ENCODE results near the gene OTOP1. TPM values are rescaled to one million over a fixed set of nuclear protein-coding genes. Genes with fewer than 3 reads are reported as not detected.
"Not testable (repeated sequence)": the region's sequence is repeated elsewhere in the genome, so short reads cannot be mapped to it uniquely, and the experiment has no call there.

Gene OTOP1
- total RNA-seq, 1 donor from 2014 or later: not detected

DNA sequence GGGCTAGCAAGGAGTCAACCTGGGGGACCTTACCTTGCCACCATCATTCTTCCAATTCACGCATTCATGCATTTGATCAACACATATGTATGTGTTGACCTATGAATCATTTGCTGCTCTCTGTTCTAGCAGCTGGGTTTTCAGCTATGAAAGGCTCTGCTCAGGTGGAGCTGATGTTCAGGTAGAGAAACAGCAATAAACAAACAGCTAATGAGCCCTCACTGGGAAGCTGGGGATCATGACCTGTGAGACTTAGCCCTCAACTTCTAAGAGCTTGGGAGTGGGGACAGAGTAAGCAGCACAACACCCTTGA is 1.6 kb upstream of the OTOP1 start:
- DNase-seq (ENCODE audit: low read depth, low spot score): no peak

DNA sequence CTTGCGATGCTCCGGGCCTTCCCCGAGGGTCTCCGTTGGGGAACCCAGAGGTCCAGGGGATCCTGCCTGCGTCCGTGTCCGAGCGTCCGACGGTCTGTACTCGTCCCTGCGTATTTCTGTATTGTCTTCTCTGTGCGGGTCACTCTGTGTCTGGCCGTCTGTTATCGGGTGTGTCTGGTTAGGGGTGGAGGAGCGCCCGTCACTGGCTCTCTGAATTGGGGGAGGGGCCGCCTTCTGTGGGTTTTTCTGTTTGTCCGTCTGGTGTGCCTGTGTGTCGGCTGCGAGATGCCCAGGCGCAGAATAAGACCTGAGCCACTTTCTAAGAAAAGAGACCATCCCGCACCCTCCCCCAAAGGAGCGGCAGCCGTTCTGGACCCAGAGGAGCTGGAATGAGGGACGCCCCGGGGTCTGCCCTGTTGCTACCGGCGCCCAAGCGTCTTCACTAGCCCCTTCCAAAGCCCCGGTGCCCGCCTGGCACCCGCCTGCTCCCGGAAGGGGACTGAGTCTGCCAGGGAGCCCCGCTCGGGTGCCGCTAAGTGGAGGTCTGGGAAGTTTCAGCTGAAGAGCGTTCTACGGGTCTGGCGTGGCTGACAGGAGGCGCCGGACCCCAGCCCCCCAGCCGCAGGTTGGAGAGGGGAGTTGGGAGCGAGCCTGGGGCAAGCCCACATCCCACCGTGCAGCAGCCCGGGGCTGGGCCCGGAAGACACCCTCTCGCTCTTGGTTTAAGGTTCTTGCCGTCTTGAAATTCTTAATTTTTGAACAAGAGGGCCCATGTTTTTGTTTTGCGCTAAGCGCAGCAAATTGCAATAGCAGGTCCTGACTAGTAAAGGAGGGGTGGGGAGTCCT is 1.0 kb upstream of the OTOP1 start:
- no peak for DNase-seq (ENCODE audit: low read depth, low spot score)

DNA sequence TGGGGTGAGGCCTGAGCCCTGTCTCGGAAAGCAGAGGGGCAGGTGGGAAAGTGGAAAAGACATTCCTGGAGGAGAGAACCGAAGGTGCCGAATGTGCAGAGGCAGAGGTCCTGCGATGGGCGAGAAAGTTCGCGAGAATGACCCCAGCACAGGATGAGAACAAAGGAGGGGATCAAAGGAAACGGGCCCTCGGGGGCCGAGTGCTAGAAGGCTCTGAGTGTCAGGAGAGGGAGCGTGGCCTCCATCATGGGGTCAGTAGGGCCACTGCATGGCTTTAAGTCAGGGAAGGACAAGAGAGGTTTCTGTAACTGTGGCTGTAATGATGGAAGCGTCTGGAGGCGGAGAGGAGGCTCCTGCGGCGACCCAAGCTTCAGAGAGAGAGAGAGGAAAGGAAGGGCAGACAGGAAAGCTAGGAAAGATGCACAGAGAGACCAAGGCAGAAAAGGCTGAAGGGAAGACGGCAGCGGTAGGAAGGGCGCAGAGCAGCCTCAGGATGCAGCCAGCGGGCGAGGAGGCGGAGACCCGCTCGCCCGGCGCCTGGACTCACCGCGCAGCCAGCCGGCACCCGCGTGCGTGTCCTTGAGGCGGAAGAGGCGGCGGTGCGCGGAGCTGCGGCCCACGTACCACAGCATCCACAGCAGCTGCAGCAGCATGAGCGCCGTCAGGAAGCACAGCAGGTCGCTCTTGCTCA is 669 bp downstream of the OTOP1 start:
- no peak for DNase-seq (ENCODE audit: low read depth, low spot score)

DNA sequence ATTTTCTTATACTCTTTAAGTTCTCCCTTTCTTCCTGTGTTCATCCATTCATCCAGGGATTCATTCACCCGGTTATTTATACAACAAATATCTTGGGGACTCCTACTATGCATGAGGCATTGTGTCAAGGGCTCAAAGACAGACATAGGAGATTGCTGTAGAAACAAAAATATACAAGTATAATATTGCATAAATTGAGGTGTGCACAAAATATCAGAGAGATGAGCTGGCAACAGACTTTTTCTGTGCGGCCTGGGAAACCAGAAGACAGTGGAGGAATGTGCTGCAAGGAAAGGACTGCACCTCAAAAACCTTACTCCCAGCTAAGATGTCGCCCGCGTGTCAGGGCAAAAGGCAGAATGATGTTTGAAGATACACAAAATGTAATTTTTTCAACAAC is 9.6 kb downstream of the OTOP1 start:
- DNase-seq (ENCODE audit: low read depth, low spot score): no peak

DNA sequence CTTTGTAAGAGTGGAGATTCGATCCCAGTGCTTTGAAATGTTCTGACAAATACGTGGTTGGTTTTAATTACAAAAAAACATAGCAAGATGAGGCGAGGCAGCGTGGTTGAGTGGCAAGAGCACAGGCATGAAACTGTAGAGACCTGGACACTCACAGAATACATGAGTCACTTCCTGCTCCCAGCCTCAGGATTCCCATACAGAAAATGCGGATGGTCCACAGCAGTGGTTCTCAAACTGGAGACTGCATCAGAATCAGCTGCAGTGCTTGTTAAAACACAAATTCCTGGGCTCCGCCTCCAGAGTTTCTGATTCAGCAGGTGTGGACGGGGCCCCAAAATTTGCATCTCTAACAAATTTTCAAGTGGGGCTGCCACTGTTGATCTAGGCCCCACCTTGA is 10.1 kb downstream of the OTOP1 start:
- DNase-seq (ENCODE audit: low read depth, low spot score): no peak

DNA sequence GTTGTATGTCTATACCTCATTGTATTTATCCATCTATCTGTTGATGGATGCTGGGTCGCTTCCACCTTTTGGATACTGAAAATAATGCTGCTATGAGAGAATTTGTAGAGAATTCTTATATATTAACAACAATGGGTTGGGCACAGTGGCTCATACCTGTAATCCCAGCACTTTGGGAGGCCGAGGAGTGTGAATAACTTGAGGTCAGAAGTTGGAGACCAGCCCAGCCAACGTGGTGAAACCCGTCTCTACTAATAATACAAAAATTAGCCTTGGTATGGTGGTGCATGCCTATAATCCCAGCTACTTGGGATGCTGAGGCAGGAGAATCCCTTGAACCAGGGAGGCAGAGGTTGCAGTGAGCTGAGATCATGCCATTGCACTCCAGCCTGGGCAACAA is 13.1 kb downstream of the OTOP1 start:
- not testable (repeated sequence) for DNase-seq (ENCODE audit: low read depth, low spot score)

DNA sequence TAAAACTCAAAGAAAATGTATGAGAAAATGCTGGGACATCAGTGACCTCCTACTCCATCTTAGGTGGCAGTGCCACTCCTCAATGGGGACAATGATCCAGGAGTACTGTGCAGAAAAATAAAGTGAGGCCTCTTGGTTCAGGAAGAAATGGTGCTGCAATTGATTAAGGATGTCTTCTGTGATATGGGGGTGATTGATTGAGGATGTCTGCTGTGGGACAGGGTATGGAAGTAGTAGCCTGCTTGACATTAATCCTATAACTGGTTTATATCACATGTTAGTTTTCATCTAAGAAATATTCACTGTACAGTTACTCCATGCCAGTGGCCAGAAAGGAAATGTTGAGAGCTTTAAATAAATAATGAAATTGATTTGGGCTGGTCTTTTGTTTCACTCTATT is 20.5 kb downstream of the OTOP1 start:
- DNase-seq (ENCODE audit: low read depth, low spot score): no peak

DNA sequence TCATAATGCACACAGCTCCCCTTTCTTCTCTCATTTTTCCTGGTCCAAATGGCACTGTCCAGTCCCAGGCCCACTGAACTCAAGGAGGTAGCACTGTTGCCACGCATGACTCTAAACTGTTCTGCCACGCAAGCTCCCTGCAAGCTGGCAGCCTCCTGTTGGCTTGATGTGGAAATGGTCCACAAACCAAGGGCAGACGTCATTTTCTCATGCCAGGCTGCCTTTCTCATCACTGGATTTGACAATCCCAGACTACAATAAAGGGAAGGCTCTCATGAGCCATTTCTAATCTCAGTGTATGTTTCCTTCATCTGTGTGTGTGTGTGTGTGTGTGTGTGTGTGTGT is 22.4 kb downstream of the OTOP1 start:
- no peak for DNase-seq (ENCODE audit: low read depth, low spot score)

DNA sequence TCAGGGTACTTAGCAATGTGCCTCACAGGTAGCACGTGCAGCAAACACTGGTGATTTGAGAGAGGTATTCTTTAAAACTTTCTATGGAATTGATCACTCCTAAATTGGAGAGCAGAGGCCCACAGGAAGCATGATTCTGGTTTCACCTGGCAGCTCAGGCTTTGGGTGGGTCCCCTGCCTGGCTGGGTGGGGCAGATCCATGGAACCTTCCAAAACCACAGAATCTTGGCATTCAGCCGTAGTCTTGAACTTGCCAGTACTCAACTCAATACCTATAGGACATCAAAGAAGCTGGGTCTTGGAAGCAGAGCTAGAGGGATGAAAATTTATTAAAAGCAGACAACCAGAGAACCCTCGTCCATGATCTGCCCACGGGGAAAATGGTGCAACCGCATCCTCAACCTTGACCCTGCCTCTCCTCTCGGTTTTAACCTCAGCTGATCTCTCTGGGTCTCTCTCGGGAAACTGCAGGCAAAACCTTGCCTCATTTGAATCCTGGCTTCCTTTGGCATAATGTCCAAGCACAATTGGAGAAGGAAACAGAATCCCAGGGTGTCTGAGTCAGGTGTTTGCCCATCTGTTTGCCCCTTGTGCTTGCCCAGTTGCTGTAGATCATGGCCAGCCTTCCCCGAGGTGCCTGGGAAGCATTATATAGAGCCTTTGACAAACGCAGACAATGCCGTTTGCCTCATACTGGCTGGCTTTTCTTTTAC is 22.9 kb downstream of the OTOP1 start:
- DNase-seq (ENCODE audit: low read depth, low spot score): no peak

DNA sequence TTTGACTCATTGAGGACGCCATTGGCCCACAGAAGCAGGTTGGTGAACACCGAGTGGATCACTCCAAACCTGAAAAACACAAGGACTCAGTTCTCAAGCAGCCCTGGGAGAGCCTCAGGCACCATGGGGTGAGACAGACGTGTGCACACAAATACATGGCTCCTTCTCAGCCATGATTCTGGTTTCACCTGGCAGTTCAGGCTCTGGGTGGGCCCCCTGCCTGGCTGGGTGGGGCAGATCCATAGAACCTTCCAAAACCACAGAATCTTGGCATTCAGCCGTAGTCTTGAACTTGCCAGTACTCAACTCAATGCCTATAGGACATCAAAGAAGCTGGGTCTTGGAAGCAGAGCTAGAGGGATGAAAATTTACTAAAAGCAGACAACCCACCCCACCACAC is 24.2 kb downstream of the OTOP1 start:
- no peak for DNase-seq (ENCODE audit: low read depth, low spot score)

DNA sequence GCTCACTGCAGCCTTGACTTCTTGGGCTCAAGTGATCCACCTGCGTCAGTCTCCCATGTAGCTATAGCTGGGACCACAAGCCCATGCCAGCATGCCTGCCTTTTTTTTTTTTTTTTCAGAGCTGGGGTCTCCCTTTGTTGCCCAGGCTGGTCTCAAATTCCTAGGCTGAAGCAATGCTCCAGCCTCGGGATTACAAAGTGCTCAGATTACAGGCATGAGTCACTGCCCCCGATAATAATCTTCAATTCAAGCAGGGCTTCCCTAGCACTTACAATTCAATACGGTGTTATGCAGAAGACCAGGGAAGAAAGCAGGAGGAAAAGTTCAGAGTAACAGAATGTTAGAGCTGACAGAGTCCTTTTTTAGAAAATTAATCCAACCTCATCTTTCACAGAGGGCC is 26.1 kb downstream of the OTOP1 start:
- no peak for DNase-seq (ENCODE audit: low read depth, low spot score)

DNA sequence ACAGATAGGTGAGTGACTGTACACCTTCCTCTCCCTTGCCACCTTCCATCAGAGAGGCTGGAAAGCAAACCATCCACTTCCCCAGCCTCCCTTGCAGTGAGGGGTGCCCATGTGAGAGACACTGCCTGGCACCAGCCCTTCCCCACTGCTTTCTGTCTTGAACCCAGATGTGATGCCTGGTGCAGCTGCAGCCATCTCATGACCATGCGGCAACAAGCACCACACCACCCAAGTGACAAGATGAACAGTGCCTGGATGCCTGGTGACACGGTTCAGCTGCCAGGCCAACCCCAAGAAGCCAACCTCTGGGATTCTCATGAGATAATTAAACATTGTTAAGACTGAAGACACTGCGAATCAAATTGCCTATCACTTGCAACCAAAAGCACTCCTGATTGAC is 31.4 kb downstream of the OTOP1 start:
- no peak for DNase-seq (ENCODE audit: low read depth, low spot score)

DNA sequence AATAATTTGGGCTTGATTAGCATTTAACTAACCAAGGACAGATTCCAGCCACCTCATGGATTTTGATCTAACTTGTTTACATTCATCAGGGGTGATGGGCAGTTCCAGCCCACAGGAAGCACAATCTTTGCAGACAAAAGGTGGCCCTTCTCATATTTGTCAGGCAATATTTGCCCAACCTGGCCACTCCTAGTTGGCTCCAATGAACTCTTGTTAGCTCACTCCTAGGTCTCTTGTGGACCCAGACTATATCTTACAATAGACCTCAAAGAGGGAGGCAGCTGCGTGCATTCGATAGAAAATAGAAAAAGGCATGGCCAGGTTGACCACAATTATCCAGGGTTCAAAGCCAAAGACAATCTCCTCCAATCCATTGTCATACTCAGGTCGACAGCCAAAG is 38.2 kb downstream of the OTOP1 start:
- not testable (repeated sequence) for DNase-seq (ENCODE audit: low read depth, low spot score)

DNA sequence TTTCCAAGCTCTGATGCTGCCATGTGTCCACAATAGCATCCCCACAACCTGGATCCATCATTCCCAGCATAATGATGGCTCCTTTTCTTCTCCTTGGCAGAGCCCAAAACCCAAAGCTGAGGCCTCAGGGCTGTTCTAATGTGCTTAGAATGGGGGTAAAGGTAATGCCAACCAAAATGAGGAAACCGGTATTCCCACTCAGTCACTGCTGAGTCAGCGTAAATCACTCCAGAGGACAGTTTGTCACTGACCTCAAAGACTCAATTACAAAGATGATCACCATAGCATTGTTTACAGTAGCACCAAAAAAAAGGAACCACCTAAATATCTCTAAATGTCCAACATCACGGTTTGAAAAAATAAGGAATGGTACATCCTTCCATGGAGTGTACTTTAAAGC is 41.2 kb downstream of the OTOP1 start:
- no peak for DNase-seq (ENCODE audit: low read depth, low spot score)

DNA sequence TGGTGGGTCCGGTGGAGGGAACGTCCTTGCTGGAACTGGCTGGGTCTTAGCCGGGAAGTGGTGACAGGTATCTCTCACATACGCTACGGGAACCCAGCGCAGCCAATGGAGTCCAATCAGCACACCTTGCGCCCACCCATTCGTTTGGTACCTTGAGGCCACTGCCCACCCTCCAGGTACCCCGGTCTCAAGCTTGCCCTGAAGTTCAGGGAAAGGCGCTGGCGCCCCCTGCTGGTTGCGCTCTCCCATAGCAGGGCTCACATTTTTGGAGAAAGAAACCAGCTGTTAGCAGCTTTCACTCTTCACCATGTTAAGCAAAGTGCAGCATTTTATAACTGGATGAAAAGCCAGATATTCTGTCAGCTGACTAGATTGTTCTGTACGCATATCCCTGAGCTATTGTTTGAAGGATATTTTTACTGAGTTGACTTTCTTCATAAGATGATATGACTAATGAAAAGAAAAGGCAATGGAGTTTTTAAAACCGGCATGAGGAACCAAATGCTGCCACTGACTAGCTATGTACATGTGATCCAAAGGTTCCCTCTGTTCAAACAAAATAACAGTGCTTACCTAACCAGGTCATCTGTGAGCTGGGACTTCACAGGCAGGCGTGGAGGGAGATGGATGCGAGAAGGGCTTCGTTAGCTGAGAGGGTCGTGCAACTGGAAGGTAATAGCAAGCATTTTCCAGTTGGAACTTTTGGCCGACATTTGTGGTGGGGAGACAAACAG is 43.7 kb downstream of the OTOP1 start:
- no peak for DNase-seq (ENCODE audit: low read depth, low spot score)

DNA sequence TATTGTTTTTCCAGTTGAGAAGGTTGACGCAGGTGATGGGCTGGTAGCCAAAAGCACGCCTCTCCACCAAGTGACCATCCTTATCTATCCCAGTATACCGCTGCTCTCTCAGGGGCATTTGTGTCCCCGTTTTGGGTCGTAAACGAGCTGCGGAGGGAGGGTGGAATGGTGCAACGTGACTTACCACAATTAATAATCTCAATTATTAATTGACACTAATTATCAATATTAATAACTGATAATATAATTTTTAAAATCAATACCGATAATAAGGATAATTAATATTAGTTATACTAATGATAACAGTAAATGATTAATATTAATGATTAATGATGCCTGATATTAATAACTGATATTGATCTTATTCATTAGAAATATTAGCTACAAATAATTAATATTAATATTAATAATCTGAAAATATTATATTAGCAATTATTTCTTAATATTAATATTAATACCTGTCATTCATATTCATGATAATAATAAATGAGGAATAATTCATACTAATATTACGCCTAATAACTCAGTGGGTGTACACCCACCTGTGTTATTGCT is 56.1 kb downstream of the OTOP1 start:
- DNase-seq (ENCODE audit: low read depth, low spot score): no peak

DNA sequence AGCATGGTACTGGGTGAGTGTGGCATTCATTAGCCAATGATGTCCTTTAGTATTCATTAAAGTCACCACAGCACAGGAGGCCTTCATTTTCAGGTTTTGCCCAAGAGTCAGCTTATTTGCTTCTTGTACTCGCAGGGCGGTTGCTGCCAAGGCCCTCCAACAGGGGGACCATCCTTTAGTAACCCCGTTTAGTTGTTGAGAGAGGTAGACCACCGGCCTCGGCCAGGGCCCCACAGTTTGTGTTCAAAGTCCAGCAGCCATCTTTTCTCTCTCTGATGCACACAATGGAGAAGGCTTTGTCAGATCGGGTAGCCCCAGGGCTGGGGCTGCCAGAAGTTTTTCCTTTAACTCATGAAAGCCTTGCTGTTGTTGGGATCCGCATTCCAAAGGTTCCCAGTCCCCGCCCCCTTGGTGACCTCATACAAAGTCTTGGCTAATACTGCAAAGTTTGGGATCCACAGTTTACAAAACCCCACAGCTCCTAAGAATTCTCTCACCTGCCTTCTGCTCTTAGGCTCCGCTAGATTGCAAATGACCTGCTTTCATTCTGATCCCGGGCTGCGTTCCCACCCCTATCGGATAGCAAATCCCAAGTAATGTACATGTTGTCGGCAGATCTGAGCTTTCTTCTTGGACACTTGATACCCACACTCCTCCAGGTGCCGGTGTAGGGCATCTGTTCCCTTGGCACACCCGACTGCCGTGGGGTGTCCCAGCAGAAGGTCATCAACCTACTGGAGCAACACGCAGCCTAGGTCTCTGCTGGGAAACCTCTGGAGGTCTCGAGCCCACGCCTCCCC is 58.5 kb downstream of the OTOP1 start:
- not testable (repeated sequence) for DNase-seq (ENCODE audit: low read depth, low spot score)

DNA sequence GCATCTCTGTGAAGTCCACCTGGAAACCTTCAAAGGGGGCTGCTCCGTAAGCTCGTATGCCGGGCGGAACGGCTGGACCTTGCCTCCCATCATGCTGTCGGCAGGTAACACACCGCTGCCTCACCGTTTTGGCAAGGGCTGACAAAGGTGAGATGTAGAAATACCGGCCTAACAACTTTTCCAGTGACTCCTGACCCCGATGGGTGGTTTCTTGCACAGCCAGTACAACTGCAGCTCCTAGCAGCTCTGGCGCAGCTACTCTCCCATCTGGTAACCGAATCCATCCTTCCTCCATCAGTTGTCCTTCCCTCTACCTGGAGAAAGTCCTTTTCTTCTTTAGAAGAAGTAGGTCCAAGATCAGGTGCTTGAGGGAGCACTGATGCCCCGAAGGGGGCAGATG is 59.7 kb downstream of the OTOP1 start:
- not testable (repeated sequence) for DNase-seq (ENCODE audit: low read depth, low spot score)

DNA sequence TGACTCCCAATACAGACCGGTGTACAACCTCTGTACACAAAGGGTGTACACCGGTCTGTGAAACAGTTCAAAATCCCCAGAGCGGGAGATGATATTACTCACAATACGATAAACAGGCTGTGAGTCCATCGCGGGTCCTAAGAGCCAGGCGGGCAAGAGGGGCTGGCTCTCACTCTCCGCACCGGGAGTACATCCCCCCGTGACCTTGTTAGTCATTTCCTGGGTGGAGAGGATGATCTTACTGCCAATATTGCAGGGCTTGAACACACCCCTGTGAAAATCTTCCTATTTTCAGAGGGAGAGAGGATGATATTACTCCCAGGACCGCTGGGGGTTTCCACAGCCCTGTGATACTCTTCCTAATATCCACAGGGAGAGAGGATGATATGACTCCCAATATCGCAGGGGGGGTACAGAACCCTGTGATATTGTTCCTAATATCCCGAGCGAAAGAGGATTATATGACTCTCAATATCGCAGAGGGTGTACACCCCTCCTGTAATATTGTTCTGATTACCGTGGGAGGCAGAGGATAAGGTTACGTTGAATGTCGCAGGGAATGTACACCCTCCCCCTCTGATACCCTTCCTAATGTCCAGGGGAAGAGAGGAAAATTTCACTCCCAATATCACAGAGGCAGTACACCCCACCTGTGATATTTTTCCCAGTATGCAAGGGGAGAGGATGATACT is 60.9 kb downstream of the OTOP1 start:
- not testable (repeated sequence) for DNase-seq (ENCODE audit: low read depth, low spot score)

DNA sequence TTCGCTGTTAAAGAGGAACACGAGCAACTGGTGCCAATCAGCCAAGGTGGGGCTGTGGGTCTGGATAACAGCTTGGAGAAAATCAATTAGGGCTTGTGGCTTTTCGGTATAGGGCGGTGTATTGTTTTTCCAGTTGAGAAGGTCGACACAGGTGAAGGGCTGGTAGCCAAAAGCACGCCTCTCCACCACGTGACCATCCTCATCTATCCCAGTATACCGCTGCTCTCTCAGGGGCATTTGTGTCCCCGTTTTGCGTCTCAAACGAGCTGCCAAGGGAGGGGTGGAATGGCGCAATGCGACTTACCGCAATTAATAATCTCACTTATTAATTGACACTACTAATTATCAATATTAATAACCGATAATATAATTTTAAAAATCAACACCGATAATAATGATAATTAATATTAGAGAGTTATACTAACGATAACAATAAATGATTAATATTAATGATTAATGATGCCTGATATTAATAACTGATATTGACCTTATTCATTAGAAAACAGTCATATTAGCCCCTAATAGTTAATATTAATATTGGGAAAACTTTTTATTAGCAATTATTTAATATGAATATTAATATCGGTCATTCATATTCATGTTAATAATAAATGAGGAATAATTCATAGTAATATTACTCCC is 62.1 kb downstream of the OTOP1 start:
- not testable (repeated sequence) for DNase-seq (ENCODE audit: low read depth, low spot score)

All from pulmonary artery endothelial cell (primary cell).